H9 (cell line): ENCODE data around the gene URI1. TPM values are rescaled to one million over a fixed set of nuclear protein-coding genes. Genes with fewer than 3 reads are reported as not detected.

Experiments
- DNase-seq: peaks from one replicate; pipeline ENCODE4 v3.0.0-alpha.2; 2017
- H2AFZ ChIP-seq: one replicate; pipeline ENCODE4 v1.6.1; 2013; ENCODE audit warnings: mild to moderate bottlenecking, low read length, control low read depth, moderate library complexity
- H2AK5ac ChIP-seq: 2 replicates; pipeline ENCODE4 v1.6.1; 2013; ENCODE audit warnings: low read length, control low read depth, mixed read lengths; ENCODE audit not compliant: insufficient read length
- H2BK120ac ChIP-seq: one replicate; pipeline ENCODE4 v1.6.1; 2013; ENCODE audit warnings: low read depth, mild to moderate bottlenecking, low read length, control low read depth, inconsistent platforms; ENCODE audit not compliant: poor library complexity, severe bottlenecking
- H2BK12ac ChIP-seq: 2 replicates; pipeline ENCODE4 v1.6.1; 2013; ENCODE audit warnings: low read length, control low read depth, mixed read lengths, low read depth; ENCODE audit not compliant: insufficient read length
- H2BK15ac ChIP-seq: 2 replicates; pipeline ENCODE4 v1.6.1; 2013; ENCODE audit warnings: low read depth, low read length, control low read depth
- H2BK20ac ChIP-seq: one replicate; pipeline ENCODE4 v1.6.1; 2013; ENCODE audit warnings: low read depth, mild to moderate bottlenecking, low read length, control low read depth, inconsistent platforms; ENCODE audit not compliant: poor library complexity, severe bottlenecking
- H2BK5ac ChIP-seq: 2 replicates; pipeline ENCODE4 v1.6.1; 2013; ENCODE audit warnings: low read length, control low read depth, mixed read lengths; ENCODE audit not compliant: insufficient read length
- H3K14ac ChIP-seq: 2 replicates; pipeline ENCODE4 v1.6.1; 2013; ENCODE audit warnings: low read length, control low read depth; ENCODE audit not compliant: insufficient read depth
- H3K18ac ChIP-seq: 2 replicates; pipeline ENCODE4 v1.6.1; 2013; ENCODE audit warnings: low read depth, mild to moderate bottlenecking, mixed read lengths, low read length, control low read depth; ENCODE audit not compliant: insufficient read length
- H3K23ac ChIP-seq: 2 replicates; pipeline ENCODE4 v1.6.1; 2013; ENCODE audit warnings: low read length, control low read depth, mixed read lengths, low read depth; ENCODE audit not compliant: insufficient read length
- H3K23me2 ChIP-seq: 2 replicates; pipeline ENCODE4 v1.6.1; 2013; ENCODE audit warnings: low read depth, mild to moderate bottlenecking, mixed read lengths, low read length, control low read depth; ENCODE audit not compliant: insufficient read length, poor library complexity, severe bottlenecking
- H3K27ac ChIP-seq: 2 replicates; pipeline ENCODE4 v1.5.1; 2013; ENCODE audit warnings: low read length, control low read depth, mixed read lengths, low read depth; ENCODE audit not compliant: insufficient read length
- H3K27me3 ChIP-seq: 2 replicates; pipeline ENCODE4 v1.6.1; 2013; ENCODE audit warnings: low read length, control low read depth, inconsistent platforms; ENCODE audit not compliant: insufficient read depth
- H3K4ac ChIP-seq: 2 replicates; pipeline ENCODE4 v1.6.1; 2013; ENCODE audit warnings: low read depth, mild to moderate bottlenecking, control low read depth, inconsistent platforms, low read length, moderate library complexity
- H3K4me1 ChIP-seq: 2 replicates; pipeline ENCODE4 v1.6.1; 2013; ENCODE audit warnings: low read length, control low read depth, inconsistent platforms; ENCODE audit not compliant: insufficient read depth
- H3K4me2 ChIP-seq: 2 replicates; pipeline ENCODE4 v1.6.1; 2013; ENCODE audit warnings: low read length, control low read depth, mixed read lengths; ENCODE audit not compliant: insufficient read length, insufficient read depth
- H3K56ac ChIP-seq: 2 replicates; pipeline ENCODE4 v1.6.1; 2013; ENCODE audit warnings: low read depth, mild to moderate bottlenecking, mixed read lengths, low read length, control low read depth; ENCODE audit not compliant: insufficient read length
- H3K79me1 ChIP-seq: 2 replicates; pipeline ENCODE4 v1.6.1; 2013; ENCODE audit warnings: low read depth, mild to moderate bottlenecking, moderate library complexity, low read length, control low read depth, inconsistent platforms; ENCODE audit not compliant: insufficient read depth, poor library complexity, severe bottlenecking
- H3K79me2 ChIP-seq: 2 replicates; pipeline ENCODE4 v1.6.1; 2013; ENCODE audit warnings: low read length, control low read depth, inconsistent platforms; ENCODE audit not compliant: insufficient read depth
- H3K9ac ChIP-seq: 2 replicates; pipeline ENCODE4 v1.6.1; 2013; ENCODE audit warnings: low read length, control low read depth, mixed read lengths; ENCODE audit not compliant: insufficient read length; ENCODE audit errors: extremely low read depth
- H3K9me3 ChIP-seq: one replicate; pipeline ENCODE4 v1.6.1; 2013; ENCODE audit warnings: low read depth, low read length, inconsistent platforms; ENCODE audit not compliant: control insufficient read depth
- H3T11ph ChIP-seq: one replicate; pipeline ENCODE4 v1.6.1; 2013; ENCODE audit warnings: mild to moderate bottlenecking, low read length, control low read depth, inconsistent platforms
- H4K20me1 ChIP-seq: one replicate; pipeline ENCODE4 v1.6.1; 2013; ENCODE audit not compliant: control insufficient read depth, insufficient read length, insufficient read depth
- H4K5ac ChIP-seq: 2 replicates; pipeline ENCODE4 v1.6.1; 2013; ENCODE audit warnings: low read depth, mild to moderate bottlenecking, mixed read lengths, low read length, control low read depth; ENCODE audit not compliant: insufficient read length
- H4K8ac ChIP-seq: replicated peaks from 2 replicates; pipeline ENCODE4 v1.6.1; 2013; ENCODE audit warnings: low read length, control low read depth, mixed read lengths, low read depth; ENCODE audit not compliant: insufficient read length
- H4K91ac ChIP-seq: 2 replicates; pipeline ENCODE4 v1.6.1; 2013; ENCODE audit warnings: low read depth, mild to moderate bottlenecking, moderate library complexity, mixed read lengths, low read length, control low read depth; ENCODE audit not compliant: insufficient read length
- H3K27ac Mint-ChIP-seq, 3 experiments: 2 replicates in 2 of 3; 3 replicates in 1 of 3; pipeline ENCODE4 v1.8.0; 2020 to 2021; ENCODE audit warnings: mixed read lengths in 3 of 3, mild to moderate bottlenecking in 1 of 3, moderate library complexity in 1 of 3
- H3K27me3 Mint-ChIP-seq: 2 replicates; pipeline ENCODE4 v1.8.0; 2021; ENCODE audit warnings: low read depth, mild to moderate bottlenecking, moderate library complexity, mixed read lengths
- H3K36me3 Mint-ChIP-seq, 3 experiments: 2 replicates in 2 of 3; 3 replicates in 1 of 3; pipeline ENCODE4 v1.8.0; 2020 to 2021; ENCODE audit warnings: low read depth in 3 of 3, mixed read lengths in 3 of 3; ENCODE audit not compliant: insufficient read depth in 1 of 3
- H3K4me1 Mint-ChIP-seq, 2 experiments: 2 replicates each; pipeline ENCODE4 v1.8.0; 2020; ENCODE audit warnings: mixed read lengths in 2 of 2
- H3K4me3 Mint-ChIP-seq, 2 experiments: 2 replicates in 1 of 2; 3 replicates in 1 of 2; pipeline ENCODE4 v1.8.0; 2020 to 2021; ENCODE audit warnings: mild to moderate bottlenecking in 2 of 2, mixed read lengths in 2 of 2, moderate library complexity in 1 of 2
- H3K9me3 Mint-ChIP-seq, 2 experiments: 2 replicates in 1 of 2; 3 replicates in 1 of 2; pipeline ENCODE4 v1.8.0; 2020; ENCODE audit warnings: mild to moderate bottlenecking in 2 of 2, mixed read lengths in 2 of 2, moderate library complexity in 1 of 2
- WGBS: extraction: QIAGEN DNeasy Blood & Tissue Kit; methylation state at CpG from one replicate; pipeline ENCODE4 v1.1.7; 2013; ENCODE audit warnings: missing lambda C conversion rate, low lambda C conversion rate, mixed read lengths; ENCODE audit not compliant: insufficient read length; ENCODE audit errors: extremely low coverage; 5-methylcytosine and 5-hydroxymethylcytosine counted together
- total RNA-seq: library from RNA; stranded (reverse); gene quantifications from 2 replicates; pipeline ENCODE4 v1.2.1, GENCODE V29; 2021
- TF ChIP-seq, protein P1 (sequence below): fragments of 200-600 bp; sonication (generic); conservative IDR thresholded peaks from 3 replicates; pipeline ENCODE4 v1.8.0; 2021; ENCODE audit warnings: antibody characterized with exemption, mild to moderate bottlenecking

The URI1 gene
- total RNA-seq, 1 experiment from 2014 or later = 54.3 TPM

DNA sequence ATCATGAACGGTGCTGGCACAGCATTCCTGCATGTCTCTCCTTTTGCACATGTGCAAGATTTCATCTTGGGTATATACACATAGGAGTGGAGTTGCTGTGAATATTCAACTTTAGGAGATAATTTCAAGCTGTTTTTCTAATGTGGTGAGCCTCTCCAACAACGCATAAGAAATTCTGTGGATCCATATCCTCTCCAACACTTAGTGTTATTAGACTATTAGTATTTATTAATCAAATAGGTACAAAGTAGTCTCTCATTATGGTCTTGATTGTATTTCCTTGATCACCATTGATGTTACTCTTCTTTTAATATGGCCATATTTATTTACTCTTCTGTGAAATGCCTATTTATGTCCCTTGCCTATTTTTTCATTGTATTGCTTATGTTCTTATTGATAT lies 114.5 kb downstream of the URI1 start:
- H4K5ac ChIP-seq = no peak overlapping the region
- H2AK5ac ChIP-seq = no peak overlapping the region
- H3K9me3 ChIP-seq = no peaks in the 10 kb centered on the region
- no peak for DNase-seq
- H3K14ac ChIP-seq = no peak overlapping the region
- H2BK120ac ChIP-seq = no peak overlapping the region
- no peak overlapping the region for H3K23ac ChIP-seq
- no peak overlapping the region for H2BK12ac ChIP-seq
- WGBS = no CpG with 5 or more reads among the region's 2 CpGs
- no peak overlapping the region for H2AFZ ChIP-seq
- no peak overlapping the region for H3K9ac ChIP-seq
- Mint-ChIP-seq H3K4me3 (no peak overlapping the region), H3K27ac (no peak overlapping the region), H3K4me1 (no peaks in the 10 kb centered on the region), H3K27me3 (peaks cover 5% of the 10 kb centered on the region), H3K36me3 (no peaks in the 10 kb centered on the region), H3K9me3 (peaks cover 0 to 2% of the 10 kb centered on the region in 2 experiments; a peak in 1 of 5 replicates)
- no peak overlapping the region for H4K91ac ChIP-seq
- no peaks in the 10 kb centered on the region for H3K79me1 ChIP-seq
- H3K23me2 ChIP-seq = no peaks in the 10 kb centered on the region
- H2BK5ac ChIP-seq = no peak overlapping the region
- H3K79me2 ChIP-seq = no peaks in the 10 kb centered on the region
- H3K18ac ChIP-seq = no peak overlapping the region
- H2BK15ac ChIP-seq = no peak overlapping the region
- no peak overlapping the region for H3K4ac ChIP-seq
- no peak overlapping the region for H2BK20ac ChIP-seq
- no peaks in the 10 kb centered on the region for H4K20me1 ChIP-seq
- no peak overlapping the region for H3K27ac ChIP-seq
- H4K8ac ChIP-seq = no peak overlapping the region
- no peak overlapping the region for H3K56ac ChIP-seq
- no peaks in the 10 kb centered on the region for H3K4me1 ChIP-seq
- no peak overlapping the region for H3K4me2 ChIP-seq
- no peaks in the 10 kb centered on the region for H3K27me3 ChIP-seq
- TF ChIP-seq, protein P1, sequence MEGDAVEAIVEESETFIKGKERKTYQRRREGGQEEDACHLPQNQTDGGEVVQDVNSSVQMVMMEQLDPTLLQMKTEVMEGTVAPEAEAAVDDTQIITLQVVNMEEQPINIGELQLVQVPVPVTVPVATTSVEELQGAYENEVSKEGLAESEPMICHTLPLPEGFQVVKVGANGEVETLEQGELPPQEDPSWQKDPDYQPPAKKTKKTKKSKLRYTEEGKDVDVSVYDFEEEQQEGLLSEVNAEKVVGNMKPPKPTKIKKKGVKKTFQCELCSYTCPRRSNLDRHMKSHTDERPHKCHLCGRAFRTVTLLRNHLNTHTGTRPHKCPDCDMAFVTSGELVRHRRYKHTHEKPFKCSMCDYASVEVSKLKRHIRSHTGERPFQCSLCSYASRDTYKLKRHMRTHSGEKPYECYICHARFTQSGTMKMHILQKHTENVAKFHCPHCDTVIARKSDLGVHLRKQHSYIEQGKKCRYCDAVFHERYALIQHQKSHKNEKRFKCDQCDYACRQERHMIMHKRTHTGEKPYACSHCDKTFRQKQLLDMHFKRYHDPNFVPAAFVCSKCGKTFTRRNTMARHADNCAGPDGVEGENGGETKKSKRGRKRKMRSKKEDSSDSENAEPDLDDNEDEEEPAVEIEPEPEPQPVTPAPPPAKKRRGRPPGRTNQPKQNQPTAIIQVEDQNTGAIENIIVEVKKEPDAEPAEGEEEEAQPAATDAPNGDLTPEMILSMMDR = no peak
- no peak overlapping the region for H3T11ph ChIP-seq
